ENCODE results near the gene PRKCA.
"Not testable (repeated sequence)": the region's sequence is repeated elsewhere in the genome, so short reads cannot be mapped to it uniquely, and the experiment has no call there.

Gene PRKCA

DNA sequence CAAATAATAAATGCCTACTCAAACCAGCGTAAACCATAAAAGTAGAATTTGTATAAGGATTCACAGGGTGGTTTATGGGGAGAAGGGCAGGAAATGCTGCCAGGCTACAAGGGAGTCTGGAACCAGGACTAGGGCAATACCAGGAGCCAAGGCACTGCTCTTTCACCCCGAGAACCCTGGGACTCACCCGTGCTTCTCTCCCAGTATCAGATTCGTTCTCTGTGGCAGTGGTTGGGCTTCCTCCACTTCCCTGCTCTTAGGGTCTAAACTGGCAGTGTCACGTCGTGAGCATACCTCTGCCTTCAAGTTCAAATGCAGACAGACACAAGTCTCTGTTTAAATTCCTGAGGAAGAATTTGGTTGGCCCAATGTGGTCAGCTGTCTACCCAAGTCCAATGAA is 49.3 kb downstream of the PRKCA start:
- no peak for DNase-seq (ENCODE audit: low spot score)

DNA sequence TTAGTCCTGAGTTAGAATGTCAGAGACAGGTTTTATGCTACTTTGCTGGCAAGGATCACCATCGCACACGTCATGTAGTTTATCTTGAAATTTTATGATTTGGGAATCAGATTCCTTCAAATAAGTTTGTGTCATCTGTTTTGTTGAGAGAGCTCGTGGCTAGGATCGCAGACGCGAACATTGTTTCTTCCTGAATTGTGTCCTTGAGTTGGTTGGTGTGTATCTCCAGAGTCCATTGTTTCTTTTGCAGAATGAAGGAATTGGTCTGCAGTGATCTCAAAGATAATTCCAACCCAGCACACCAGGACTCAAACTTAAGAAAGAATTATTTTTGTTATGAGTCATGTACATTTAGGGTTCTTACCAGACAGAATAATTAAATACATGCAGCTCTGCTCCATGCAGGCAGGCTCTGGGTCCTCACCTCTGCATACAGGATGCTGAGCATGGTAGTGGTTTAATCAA is 51.6 kb downstream of the PRKCA start:
- no peak for DNase-seq (ENCODE audit: low spot score)

DNA sequence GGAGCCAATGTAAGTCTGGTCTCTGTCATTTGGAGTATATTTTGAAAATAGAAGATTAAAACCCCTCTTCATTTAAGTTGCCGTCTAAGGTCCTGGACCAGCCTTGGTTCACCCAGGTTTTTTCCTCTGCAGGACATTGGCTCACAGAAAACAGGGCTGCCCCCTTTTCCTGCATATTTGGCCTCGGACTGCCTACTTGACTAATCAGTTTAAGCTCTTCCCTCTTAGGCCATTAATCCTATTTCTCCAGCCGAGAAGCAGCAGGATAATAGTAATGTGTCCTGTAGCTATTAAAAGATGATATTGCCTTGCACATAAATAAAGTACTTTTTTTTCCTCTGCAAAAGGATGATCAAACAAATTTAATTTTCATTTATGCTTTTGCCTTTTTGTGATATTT is 52.1 kb downstream of the PRKCA start:
- no peak for DNase-seq (ENCODE audit: low spot score)

DNA sequence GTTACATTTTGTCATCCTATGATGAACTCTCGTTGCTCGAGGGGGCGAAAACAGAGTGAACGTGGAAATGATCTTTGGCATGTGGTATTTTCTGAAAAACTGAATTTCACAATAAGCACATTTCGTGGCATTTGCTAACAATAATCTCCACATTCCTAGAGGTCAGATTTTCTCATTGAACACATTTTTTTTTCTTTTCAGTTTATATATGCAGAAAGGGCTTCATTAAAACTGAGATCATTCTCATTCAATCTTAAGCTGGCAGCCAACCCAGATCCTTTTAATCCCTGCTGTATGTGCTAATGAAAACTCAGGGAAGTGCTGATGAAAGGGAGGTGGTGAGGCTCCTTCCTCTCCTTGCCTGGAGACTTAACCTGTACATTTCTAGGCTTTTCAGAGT is 52.6 kb downstream of the PRKCA start:
- DNase-seq (ENCODE audit: low spot score) = no peak

DNA sequence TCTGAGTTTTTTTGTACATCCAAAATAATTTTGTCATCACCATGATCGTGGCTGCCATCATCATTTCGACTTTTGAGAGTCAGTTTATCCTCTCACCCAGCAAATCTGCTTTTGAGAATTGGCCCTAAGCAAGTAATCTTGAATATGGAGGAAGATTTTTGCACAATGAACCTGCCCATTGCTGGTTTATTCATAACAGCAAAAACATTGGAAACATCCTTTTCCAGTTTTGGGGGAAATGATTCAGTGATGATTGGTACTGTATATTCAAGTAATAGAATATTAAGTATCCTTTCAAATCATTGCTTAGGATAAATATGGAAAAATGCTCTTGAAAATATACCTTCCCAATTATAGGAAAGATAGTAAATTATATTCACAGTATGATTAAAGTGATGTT is 53.1 kb downstream of the PRKCA start:
- no peak for DNase-seq (ENCODE audit: low spot score)

DNA sequence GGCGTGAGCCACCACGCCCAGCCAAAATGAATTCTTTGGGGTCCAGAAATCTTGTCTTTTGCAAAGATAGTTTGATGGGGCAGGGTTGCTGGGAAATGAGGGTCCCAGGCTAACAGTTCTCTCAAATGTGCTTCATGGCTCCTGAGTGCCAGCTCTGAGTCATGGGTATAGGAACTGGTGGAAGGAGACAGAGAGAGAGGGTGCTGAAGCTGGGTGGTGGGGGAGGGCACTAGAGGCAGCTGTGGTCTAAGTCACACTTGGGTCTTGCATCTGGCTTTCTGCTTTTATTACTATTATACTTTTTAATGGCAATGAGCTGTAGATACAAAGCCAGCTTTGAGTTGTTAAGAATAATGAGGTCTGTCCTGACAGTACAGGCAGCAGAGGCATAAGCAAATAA is 54.6 kb downstream of the PRKCA start:
- DNase-seq (ENCODE audit: low spot score) = no peak

DNA sequence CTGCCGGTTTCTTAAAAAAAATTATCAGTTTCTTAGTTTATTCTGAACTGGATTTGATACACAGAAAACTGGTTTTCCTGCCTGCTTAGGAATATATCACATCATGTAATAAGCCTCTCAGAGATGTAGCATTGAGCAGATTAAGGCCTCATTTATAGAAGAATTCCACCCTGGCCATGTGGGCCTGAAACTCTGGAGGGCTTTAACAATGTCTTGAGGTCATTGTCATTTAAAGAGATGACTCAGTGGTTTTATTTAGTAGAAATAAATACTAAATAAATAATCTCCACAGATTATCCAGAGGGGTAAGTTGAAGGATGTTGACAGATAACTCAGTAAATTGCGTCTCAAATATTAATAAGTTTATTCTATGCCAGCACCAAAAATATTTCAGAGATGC is 56.9 kb downstream of the PRKCA start:
- no peak for DNase-seq (ENCODE audit: low spot score)

DNA sequence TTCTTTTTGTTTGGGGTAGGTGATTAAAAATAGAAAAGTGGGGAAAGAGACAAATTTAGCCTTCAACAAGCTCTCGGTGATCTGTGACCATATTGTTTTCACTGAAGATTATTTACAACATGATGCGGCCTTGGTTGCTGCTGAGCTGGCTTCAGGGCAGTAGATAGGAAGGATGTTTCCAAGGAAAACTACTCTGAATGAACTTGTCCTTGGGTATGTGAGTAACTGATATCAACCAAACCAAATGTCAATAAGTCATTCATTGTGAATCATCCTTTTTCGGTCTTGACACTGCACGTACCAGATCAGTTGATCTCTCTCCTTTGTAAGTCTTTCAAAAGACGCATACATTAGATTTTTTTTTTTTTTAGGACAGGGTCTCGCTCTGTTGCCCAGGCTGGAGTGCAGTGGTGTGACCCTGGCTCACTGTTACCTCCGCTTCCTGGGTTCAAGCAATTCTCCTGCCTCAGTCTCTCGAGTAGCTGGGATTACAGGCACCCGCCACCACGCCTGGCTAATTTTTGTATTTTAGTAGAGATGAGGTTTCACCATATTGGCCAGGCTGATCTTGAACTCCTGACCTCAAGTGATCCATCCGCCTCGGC is 58.6 kb downstream of the PRKCA start:
- DNase-seq (ENCODE audit: low spot score) = not testable (repeated sequence)

DNA sequence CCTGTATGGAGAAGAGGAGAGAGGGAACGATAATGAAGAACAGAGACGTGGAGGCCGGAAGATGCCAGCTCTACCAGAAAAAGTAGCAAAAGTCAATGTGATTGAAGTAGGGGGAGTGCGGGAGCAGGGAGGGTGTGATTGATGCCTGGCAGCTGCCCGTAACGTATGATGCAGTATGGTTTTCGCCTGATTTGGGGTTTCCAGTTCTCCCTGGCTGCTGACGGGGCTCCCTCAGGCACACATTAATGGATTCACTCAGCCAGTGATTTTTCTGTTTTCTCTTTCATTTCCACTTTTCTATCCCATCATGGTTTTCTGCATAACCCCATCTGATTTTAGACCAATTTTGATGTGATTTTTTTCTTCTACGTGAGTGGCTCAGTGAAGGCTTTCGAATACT is 62.1 kb downstream of the PRKCA start:
- DNase-seq (ENCODE audit: low spot score) = peak; percentile 13

DNA sequence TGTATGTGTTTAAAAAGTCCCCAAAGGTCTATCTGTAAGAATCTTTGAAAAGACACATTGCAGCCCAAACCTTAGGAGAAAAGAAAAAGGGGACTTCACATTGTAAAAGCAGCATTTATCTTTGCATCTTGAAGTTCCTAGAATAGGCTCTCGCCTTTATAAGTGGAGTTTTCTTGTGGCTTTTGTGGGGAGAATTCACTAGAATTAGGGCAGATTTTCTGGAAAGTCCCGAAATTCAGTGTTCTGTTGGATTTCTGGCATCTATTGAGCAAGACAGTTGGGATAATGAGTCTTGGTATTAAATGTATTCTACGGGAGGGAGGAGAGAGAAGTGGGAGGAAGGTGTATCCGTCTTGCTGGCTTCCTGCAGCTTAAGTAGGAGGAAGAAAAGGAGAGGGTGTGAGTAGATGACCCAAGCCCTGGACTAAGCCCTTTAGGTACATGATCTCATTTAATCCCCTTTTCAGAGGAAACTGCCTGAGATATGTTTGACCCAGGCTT is 62.6 kb downstream of the PRKCA start:
- no peak for DNase-seq (ENCODE audit: low spot score)

DNA sequence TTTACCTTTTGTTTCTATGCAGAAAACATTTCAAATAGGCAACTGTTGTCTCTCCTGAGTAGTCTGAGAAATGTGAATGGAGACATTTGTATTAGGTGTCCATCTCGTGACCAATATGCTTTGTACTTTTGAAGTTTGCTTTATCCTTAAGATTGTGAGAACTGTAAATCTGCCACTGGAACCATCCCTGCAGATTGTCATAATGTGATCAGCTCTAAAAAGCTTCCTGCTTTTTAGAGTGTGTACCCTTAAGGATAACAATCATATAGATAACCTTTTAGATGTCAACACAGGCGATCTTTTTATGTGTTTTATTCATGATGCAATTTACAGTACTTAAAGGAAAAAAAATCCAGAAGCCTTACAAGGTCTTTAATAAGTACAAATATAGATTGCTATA is 63.5 kb downstream of the PRKCA start:
- no peak for DNase-seq (ENCODE audit: low spot score)

DNA sequence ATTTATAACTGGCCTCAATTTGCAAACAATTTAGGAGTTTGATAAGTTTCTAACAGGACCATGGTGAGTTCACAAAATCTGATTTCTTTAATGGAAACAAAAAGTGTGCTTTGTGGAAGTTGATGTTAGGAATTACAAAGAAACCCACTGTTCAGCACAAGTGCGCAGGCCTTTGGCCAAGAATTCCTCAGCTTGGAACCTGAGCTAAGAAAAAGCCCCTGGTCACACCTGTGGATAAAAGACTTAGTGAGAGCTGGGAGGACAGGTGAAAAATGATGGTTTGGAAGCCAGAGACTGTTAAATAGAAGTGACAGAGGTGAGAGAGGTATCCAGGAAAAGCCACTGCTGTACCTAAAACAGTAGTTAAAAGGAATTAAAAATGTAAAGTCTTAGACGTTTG is 64.7 kb downstream of the PRKCA start:
- DNase-seq (ENCODE audit: low spot score) = no peak

DNA sequence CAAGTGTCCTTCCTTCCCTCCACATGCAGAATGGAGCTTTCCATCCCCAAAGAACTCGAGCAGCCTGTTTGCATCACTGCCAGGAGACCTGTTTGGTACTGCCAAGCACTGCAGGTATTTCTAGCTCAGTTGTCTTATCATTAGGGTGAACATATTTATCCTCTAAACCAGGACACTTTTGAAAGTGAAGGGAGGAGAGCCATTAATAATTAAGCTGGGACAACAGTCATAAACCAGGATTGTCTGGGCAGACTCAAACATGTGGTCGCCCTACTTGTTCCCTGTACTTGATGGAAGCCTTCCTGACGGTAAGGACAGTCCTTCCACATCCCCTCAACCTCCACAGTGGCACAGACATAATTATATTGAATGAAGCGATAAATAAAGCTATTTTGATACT is 67.4 kb downstream of the PRKCA start:
- no peak for DNase-seq (ENCODE audit: low spot score)

DNA sequence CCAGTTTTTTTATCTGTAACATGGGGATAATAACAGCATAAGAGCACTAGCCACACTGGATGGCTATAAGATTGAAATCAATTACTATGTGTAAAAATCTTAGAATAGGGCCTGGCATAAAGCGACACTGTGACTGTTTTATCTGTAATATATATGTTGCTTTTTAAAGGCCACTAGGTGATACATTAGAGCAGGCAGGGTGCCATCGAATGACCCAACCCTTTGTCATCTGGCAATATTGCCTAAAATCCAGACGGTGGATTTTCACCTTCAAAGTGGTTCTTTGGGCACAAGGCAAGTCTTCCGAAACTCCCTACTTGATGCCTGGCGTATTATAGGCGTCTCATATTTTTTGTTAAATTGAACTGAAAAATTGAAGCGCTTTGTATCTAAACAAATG is 69.1 kb downstream of the PRKCA start:
- DNase-seq (ENCODE audit: low spot score) = no peak

DNA sequence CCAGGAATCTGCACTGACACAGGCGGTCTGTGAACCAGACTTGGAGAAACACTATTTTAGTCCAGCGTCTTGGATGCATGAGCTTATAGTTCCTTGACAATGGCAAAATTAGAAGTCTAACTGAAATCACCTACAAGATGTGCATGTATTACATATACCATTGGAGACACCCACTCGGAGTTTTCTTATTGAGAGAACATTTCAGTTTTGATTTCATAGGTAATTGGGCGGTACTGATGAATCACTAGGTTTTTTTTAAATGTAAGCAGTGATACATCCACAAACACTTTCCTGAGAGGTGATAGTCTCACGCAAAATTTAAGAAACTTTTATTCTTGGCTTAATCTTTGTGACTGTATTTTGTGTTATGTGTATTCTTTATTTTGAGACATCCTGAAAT is 69.8 kb downstream of the PRKCA start:
- DNase-seq (ENCODE audit: low spot score) = no peak

DNA sequence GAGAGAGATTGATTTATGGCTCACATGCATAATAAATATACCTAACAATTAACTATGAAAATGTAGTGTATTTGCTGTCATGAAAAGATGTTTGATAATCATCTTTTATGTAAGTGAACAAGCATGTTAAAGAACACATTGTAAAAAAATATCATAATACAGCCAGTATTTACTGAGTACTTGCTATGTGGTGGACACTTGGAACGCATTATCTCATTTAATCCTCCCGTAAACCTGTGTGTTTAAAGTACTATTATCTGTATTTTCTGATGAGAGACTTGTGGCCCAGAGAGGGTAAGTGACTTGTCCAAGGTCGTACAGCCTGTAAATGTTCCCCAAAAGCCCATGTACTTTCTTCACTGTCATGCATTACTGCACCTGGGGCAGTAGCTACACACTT is 70.7 kb downstream of the PRKCA start:
- DNase-seq (ENCODE audit: low spot score) = no peak

DNA sequence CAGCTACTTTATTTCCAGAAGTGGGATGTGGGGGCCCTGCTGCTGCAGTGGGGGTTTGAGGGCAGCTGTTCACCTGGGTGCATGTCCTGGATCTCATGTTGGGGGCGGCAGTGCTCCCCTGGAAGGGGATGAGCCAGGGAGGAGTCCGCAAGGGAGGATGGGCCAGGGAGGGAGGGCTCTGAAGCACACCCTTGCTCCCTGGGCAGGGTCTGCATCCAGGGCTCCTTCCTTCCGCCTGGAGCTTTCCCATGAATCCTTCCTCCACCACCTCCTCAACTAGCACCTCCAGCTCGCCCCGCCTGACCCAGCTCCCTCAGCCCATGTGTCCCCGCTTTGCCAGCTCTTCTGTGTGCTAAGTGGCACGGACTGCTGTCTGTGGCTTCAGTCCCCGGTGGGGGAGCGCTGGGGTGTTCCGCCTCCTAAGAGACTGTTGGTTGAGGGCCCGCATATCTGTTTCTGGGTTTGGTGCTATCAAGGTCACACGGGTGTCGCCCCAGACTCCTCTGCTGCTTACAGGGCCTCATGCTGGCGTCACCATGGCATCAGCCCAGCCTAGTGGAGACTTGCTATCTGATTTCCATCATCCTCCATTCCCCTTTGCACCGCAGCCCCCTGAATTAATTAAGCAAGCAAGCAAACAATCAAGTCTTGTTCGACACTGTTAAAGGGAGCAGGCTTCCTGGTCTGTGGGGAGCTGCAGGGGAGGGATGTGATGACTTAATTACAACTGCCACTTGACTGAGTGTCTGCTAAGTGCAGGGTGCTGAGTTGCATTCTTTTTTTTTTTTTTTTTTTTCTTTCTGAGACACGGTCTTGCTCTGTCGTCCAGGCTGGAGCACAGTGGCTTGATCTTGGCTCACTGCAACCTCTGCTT is 71.8 kb downstream of the PRKCA start:
- no peak for DNase-seq (ENCODE audit: low spot score)

DNA sequence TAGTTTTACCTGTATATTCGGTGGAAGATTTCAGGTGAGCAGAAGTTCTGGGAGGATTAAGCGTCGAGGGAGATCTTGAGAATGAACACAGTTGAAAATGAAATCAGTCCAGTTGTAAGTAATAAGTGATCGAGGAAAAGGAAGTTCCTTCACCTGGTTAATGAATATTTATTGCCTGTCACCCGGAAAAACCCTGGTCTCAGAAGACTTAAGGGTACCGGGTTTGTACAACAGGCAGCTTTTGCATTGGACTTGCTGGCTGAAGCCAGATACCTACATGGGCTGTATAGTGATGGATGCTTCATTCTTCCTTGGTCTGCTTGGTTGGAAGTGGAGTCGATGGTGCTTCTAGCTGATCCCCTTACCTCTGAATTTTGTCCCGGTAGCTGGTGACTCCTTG is 72.7 kb downstream of the PRKCA start:
- DNase-seq (ENCODE audit: low spot score) = no peak

DNA sequence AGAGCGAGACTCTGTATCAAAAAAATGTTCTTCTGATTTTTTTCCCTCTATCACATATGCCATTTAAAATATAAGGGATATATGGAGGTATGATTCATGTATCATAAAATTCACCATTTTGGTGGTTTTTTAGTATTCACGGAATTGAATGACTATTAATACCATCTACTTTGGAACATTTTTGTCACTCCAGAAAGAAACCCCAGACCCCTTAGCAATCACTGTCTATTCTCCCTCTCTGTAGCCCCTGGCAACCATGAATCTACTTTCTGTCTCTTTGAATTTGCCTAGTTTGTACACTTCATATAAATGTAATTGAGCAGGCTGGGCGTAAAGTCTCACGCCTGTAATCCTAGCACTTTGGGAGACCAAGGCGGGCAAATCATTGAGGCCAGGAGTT is 75.9 kb downstream of the PRKCA start:
- no peak for DNase-seq (ENCODE audit: low spot score)

DNA sequence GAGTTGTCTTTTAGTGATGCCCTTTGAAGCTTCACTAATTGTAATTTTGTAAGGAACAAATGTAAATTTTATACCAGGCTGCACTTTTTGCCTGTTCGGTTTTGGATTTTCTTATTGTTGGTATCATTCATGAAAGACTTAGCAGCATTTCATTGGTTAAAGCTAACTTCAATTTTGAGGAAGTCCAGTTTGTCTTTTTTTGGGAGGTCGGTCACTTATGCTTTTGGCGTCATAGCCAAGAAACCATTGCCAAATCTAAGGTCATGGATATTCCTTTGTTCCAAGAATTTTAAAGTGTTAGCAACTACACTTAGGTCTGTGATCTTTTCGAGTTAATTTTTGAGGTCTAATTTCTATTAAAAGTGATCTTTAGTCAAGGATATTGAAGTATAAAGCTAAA is 77.1 kb downstream of the PRKCA start:
- no peak for DNase-seq (ENCODE audit: low spot score)

DNA sequence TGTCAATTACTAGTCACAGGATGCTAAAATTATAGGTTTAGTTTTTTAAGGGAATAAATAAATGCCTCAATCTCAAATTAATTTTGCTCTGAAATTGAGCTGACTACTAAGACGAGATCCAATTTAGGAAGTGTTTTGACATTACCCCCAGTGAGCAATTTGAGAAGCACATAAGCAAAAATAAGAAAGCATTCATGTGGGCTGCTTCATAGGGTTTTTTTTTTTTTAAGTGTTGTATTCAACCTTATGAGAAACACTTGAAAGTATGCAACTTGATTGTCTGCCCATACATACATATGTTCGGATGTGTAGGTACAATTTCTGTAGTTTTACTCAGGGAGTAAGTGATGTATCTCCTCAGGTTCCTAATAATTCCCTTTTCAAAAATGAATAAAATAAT is 77.6 kb downstream of the PRKCA start:
- no peak for DNase-seq (ENCODE audit: low spot score)

DNA sequence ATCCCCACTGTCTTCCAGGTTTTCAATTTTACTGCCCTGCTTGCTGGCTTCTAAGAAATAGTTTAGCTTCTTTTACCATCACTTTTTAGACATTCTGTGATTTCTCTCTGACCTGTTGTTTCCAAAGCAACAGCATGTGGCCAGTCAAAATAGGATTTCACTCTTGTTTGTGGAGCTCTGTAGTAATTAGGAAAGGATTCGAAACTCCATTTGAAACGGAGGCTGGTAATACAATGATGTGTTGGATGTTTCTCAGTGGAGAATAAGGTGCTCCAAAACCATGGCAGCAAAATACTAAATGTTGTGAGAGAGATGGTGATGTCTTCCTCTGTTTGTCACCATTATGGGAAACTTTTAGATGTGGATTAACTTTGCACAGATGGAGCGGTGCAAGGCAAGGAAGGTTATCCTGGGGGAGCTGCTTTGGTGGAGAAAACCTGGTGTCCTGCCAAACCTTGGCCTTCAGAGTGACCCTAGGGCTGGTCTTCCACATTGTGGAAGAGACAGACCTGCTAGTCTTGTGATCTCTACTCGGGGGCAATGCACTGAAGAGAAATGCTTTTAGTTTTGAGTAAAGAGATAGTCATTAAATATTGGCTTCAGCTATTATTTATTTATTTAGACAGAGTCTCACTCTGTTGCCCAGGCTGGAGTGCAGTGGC is 79.4 kb downstream of the PRKCA start:
- no peak for DNase-seq (ENCODE audit: low spot score)

DNA sequence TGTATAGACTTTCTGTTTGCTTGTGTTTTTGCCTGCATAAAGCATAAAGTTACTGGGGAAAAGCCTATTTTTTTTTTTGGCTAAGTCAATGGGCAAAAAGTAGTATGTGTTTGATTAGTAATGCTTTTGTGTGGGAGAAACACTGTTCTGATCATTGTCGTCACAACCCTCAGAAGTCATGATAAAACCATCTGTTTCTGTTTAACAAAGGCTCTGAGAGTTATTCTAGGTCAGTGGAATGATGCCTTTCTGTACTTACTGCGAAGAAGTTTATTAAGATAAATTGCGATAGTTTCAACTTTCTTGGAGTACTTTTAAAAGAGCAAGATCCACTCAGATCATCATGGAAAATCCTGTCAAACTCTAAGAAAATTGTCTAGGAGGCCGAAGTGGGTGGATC is 80.9 kb downstream of the PRKCA start:
- no peak for DNase-seq (ENCODE audit: low spot score)

Measured in germinal center (tissue), 1 donor.